AG10803 (cell line): ENCODE measurements around the gene SPINK5.
"Not testable (repeated sequence)": the region's sequence is repeated elsewhere in the genome, so short reads cannot be mapped to it uniquely, and the experiment has no call there.

ENCODE experiments used
- DNase-seq: peaks from one replicate; pipeline ENCODE4 v3.0.0; 2010; ENCODE audit warnings: low read depth
- H3K4me3 ChIP-seq: 2 replicates; pipeline ENCODE4 v1.5.1; 2011; ENCODE audit warnings: mild to moderate bottlenecking, low read length, control low read depth
- CTCF ChIP-seq: conservative IDR thresholded peaks from 2 replicates; pipeline ENCODE4 v1.5.1; 2011; ENCODE audit warnings: mild to moderate bottlenecking, low read length, control low read depth, inconsistent platforms

Gene SPINK5

GRCh38 chr5:148042881-148043280 is 20.9 kb upstream of the SPINK5 start:
- TF ChIP-seq CTCF: no peak
- no peak overlapping the region for H3K4me3 ChIP-seq
- DNase-seq: no peak

GRCh38 chr5:148043705-148044104 is 20.1 kb upstream of the SPINK5 start:
- H3K4me3 ChIP-seq: no peak overlapping the region
- no peak for TF ChIP-seq CTCF
- no peak for DNase-seq

DNA sequence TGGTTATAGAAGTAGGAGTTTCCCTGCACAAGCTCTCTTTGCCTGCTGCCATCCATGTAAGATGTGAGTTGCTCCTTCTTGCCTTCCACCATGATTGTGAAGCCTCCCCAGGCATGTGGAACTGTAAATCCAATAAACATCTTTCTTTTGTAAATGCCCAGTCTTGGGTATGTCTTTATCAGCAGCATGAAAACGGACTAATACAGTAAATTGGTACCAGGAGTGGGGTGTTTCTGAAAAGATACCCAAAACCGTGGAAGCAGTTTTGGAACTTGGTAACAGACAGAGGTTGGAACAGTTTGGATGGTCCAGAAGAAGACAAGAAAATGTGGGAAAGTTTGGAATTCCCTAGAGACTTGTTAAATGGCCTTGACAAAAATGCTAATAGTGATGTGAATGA is 8.6 kb upstream of the SPINK5 start:
- DNase-seq, H3K4me3 ChIP-seq: not testable (repeated sequence)

GRCh38 chr5:148060309-148060708 is 3.5 kb upstream of the SPINK5 start:
- no peak for TF ChIP-seq CTCF
- no peak for DNase-seq
- no peak overlapping the region for H3K4me3 ChIP-seq

- H3K4me3 ChIP-seq: no peak overlapping the region
- DNase-seq: no peak
- TF ChIP-seq CTCF: no peak
Observed at GRCh38 chr5:148060881-148061280, 2.9 kb upstream of the SPINK5 start.

DNA sequence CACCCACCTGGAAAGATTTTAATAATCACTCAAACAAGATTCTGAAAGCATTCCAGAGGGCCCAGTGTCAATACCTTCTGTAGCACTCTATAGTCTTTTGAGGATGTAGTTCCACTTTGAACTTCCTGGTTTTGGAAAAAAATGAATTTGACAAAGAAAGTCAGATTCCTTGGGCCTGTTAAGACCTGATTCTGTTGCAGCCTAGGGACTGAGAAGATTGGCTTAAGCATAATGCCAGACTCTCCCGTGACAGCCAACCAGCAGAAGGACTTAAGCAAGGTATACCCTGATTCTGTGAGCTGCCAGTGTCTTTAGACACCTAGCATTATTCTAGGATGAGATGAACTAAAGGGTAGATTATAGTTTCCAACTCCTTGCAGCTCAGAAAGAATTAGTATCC is 6.8 kb downstream of the SPINK5 start:
- no peak for DNase-seq
- H3K4me3 ChIP-seq: no peak overlapping the region
- no peak for TF ChIP-seq CTCF

DNA sequence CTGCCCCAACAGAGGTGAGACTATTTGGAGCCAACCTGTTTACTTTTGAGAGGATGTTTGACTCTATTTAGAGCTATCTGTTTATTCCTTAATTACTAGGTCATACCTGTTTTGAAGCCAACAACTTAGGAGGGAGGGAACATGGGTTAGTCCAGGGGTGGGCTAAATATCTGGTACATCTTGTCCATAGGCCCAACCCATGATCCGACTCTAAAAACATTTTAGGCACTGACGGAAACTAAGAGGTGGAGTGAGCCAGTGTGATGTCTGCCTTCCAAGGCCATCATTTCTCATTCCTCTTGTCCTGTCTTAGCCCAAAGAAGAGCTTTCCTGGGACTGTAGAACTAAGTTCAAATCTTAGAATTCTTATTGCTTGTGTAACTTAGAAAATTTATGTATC is 8.4 kb downstream of the SPINK5 start:
- DNase-seq: no peak
- H3K4me3 ChIP-seq: no peak overlapping the region
- no peak for TF ChIP-seq CTCF

GRCh38 chr5:148075529-148075928 is 11.7 kb downstream of the SPINK5 start:
- H3K4me3 ChIP-seq: no peak overlapping the region
- no peak for DNase-seq
- TF ChIP-seq CTCF: no peak
